HEK293T (cell line): ENCODE data around the gene NUMB.

Experiments
- CTCF ChIA-PET: fragments of 350-600 bp; formaldehyde crosslinking; extraction: SDS; loops from one replicate; lab custom pipeline; 2021; ENCODE audit warnings: antibody characterized with exemption, inconsistent platforms; lab: Yijun Ruan, JAX
- POLR2A ChIA-PET: fragments of 350-600 bp; formaldehyde crosslinking; extraction: SDS; loops from one replicate; lab custom pipeline; 2020; ENCODE audit warnings: antibody characterized with exemption, inconsistent platforms; lab: Yijun Ruan, JAX
- DNase-seq: peaks from one replicate; pipeline ENCODE4 v3.0.0; 2012; ENCODE audit warnings: mixed read lengths; ENCODE audit errors: extremely low spot score
- ARNT ChIP-seq: fragments of 450-650 bp; IDR thresholded peaks from 2 replicates; pipeline ENCODE4 v1.6.1; 2017; ENCODE audit warnings: mild to moderate bottlenecking
- BHLHE40 ChIP-seq: fragments of 450-650 bp; IDR thresholded peaks from 2 replicates; pipeline ENCODE4 v1.6.1; 2016; ENCODE audit warnings: mild to moderate bottlenecking, moderate library complexity, borderline replicate concordance
- CTBP1 ChIP-seq: fragments of 450-650 bp; IDR thresholded peaks from 2 replicates; pipeline ENCODE4 v1.6.1; 2016; ENCODE audit warnings: borderline replicate concordance
- ELF4 ChIP-seq: fragments of 450-650 bp; IDR thresholded peaks from 2 replicates; pipeline ENCODE4 v1.6.1; 2017; ENCODE audit warnings: antibody characterized with exemption
- FOXA1 ChIP-seq: fragments of 450-650 bp; IDR thresholded peaks from 2 replicates; pipeline ENCODE4 v1.6.1; 2016; ENCODE audit warnings: mild to moderate bottlenecking
- FOXK2 ChIP-seq: fragments of 450-650 bp; IDR thresholded peaks from 2 replicates; pipeline ENCODE4 v1.6.1; 2016; ENCODE audit warnings: mild to moderate bottlenecking
- FOXM1 ChIP-seq: fragments of 450-650 bp; IDR thresholded peaks from 2 replicates; pipeline ENCODE4 v1.6.1; 2017; ENCODE audit warnings: mild to moderate bottlenecking, borderline replicate concordance
- HDGF ChIP-seq: fragments of 450-650 bp; IDR thresholded peaks from 2 replicates; pipeline ENCODE4 v1.6.1; 2017; ENCODE audit warnings: antibody characterized with exemption, borderline replicate concordance
- L3MBTL2 ChIP-seq: fragments of 450-650 bp; conservative IDR thresholded peaks from 2 replicates; pipeline ENCODE4 v1.6.1; 2016; ENCODE audit warnings: mild to moderate bottlenecking
- LEF1 ChIP-seq: fragments of 450-650 bp; IDR thresholded peaks from 2 replicates; pipeline ENCODE4 v1.6.1; 2017; ENCODE audit warnings: mild to moderate bottlenecking, borderline replicate concordance
- NFRKB ChIP-seq: fragments of 450-650 bp; IDR thresholded peaks from 2 replicates; pipeline ENCODE4 v1.6.1; 2016; ENCODE audit warnings: mild to moderate bottlenecking, moderate library complexity
- PKNOX1 ChIP-seq: fragments of 450-650 bp; IDR thresholded peaks from 2 replicates; pipeline ENCODE4 v1.6.1; 2016
- SP1 ChIP-seq: fragments of 450-650 bp; IDR thresholded peaks from 2 replicates; pipeline ENCODE4 v1.6.1; 2017
- SUZ12 ChIP-seq: fragments of 450-650 bp; IDR thresholded peaks from 2 replicates; pipeline ENCODE4 v1.6.1; 2016; ENCODE audit warnings: mild to moderate bottlenecking
- TARDBP ChIP-seq: fragments of 450-650 bp; IDR thresholded peaks from 2 replicates; pipeline ENCODE4 v1.6.1; 2016
- ZNF384 ChIP-seq: fragments of 450-650 bp; IDR thresholded peaks from 2 replicates; pipeline ENCODE4 v1.6.1; 2016

The NUMB gene

DNA sequence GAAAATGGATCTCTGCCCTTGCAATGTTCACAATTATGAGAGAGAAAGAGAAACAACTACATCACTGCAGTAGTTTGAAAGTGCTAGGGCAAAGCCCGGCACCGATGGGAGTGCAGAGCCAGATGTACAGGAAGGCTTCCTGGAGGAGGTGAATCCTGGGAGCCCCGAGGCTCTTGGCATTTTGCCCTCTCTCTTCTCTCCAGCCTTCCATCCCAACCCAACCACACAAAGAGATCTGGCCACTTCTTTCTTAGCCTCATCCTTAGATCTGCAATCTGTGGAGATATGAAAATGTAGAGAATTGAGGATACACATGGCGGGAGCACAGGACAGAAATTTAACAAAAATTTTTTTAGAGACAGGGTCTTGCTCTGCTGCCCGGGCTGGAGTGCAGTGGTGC is 224.3 kb downstream of the NUMB start:
- CTCF ChIA-PET, result no interaction called here
- TF ChIP-seq ELF4, result no peak
- no peak for TF ChIP-seq NFRKB
- no peak for TF ChIP-seq SP1
- no peak for TF ChIP-seq L3MBTL2
- no peak for TF ChIP-seq ARNT
- TF ChIP-seq FOXM1, result no peak
- no peak for TF ChIP-seq ZNF384
- no peak for TF ChIP-seq PKNOX1
- TF ChIP-seq HDGF, result no peak
- TF ChIP-seq BHLHE40, result no peak
- no peak for TF ChIP-seq FOXA1
- TF ChIP-seq SUZ12, result no peak
- no peak for TF ChIP-seq FOXK2
- POLR2A ChIA-PET, result no interaction called here
- DNase-seq, result no peak

- ChIA-PET CTCF (no interaction called here), POLR2A (no interaction called here)
- no peak for DNase-seq
Measured at GRCh38 chr14:73233564-73233963, 224.8 kb downstream of the NUMB start.

GRCh38 chr14:73232984-73233383 is 225.4 kb downstream of the NUMB start:
- CTCF ChIA-PET, result interaction anchor here (0.6 kb wide), 2 partner anchors 124 to 187 kb away, joined by 4 to 7 read pairs; no protein-coding TSS in a partner anchor
- POLR2A ChIA-PET, result interaction anchor here (1.5 kb wide), 1 partner anchor 174 kb away, joined by 4 read pairs; no protein-coding TSS in a partner anchor
- TF ChIP-seq HDGF, result no peak
- no peak for TF ChIP-seq LEF1
- TF ChIP-seq FOXA1, result no peak
- no peak for TF ChIP-seq BHLHE40
- no peak for TF ChIP-seq ARNT
- no peak for TF ChIP-seq PKNOX1
- no peak for TF ChIP-seq NFRKB
- no peak for TF ChIP-seq SP1
- TF ChIP-seq FOXM1, result no peak
- TF ChIP-seq L3MBTL2, result no peak
- TF ChIP-seq CTBP1, result no peak
- no peak for DNase-seq

More at GRCh38 chr14:73233564-73233963, 224.8 kb downstream of the NUMB start:
- TF ChIP-seq NFRKB (no peak), TARDBP (no peak), HDGF (no peak), PKNOX1 (no peak), ZNF384 (no peak), FOXK2 (no peak), BHLHE40 (no peak), ELF4 (no peak), ARNT (no peak), L3MBTL2 (no peak), SP1 (no peak)

GRCh38 chr14:73231981-73232851 is 226.1 kb downstream of the NUMB start:
- CTCF ChIA-PET, result interaction anchor here (0.6 to 2.0 kb wide), 3 partner anchors 51 to 186 kb away, joined by 4 to 7 read pairs (median 7); no protein-coding TSS in a partner anchor
- POLR2A ChIA-PET, result interaction anchor here (1.5 kb wide), 1 partner anchor 173 kb away, joined by 4 read pairs; no protein-coding TSS in a partner anchor
- DNase-seq, result peak; percentile 65
- TF ChIP-seq TARDBP (no peak), HDGF (no peak), L3MBTL2 (no peak), CTBP1 (no peak), FOXK2 (no peak), ELF4 (no peak), FOXA1 (no peak), BHLHE40 (no peak), ARNT (no peak), SP1 (no peak), NFRKB (no peak), FOXM1 (no peak)

DNA sequence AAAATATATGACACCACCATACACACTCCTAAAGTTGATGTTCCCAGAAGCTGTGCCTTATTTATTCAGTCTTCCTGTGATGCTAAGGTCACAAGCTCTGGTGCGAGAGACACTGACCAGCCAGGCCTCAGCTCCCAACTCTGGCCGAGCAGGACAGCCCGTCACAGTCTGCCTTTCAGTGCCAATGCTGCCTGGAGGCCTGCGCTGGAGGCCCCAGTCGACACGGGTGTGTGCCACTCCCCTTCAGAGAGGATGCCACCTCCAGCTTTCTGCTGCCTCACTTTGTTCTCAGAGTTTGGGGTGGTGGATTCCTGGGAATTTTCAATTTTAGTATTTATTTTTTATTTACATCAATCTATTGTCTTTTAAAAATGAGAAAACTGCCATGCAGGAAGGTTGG is 228.3 kb downstream of the NUMB start:
- POLR2A ChIA-PET, result no interaction called here
- CTCF ChIA-PET, result interaction anchor here (1.4 kb wide), 1 partner anchor 65 kb away, joined by 3 read pairs; no protein-coding TSS in a partner anchor
- TF ChIP-seq SUZ12, result no peak
- no peak for TF ChIP-seq CTBP1
- no peak for TF ChIP-seq FOXM1
- no peak for TF ChIP-seq ELF4
- TF ChIP-seq PKNOX1, result no peak
- DNase-seq, result no peak
